Right hindlimb (tissue), 1 donor: ENCODE data around the gene CNST.
"Not testable (repeated sequence)": the region's sequence is repeated elsewhere in the genome, so short reads cannot be mapped to it uniquely, and the experiment has no call there.

Experiments
- DNase-seq: peaks from one replicate; pipeline ENCODE4 v3.0.0-alpha.2; 2018

The CNST gene

GRCh38 chr1:246583448-246584185 lies 17.4 kb downstream of the CNST start:
- DNase-seq = no peak

DNA sequence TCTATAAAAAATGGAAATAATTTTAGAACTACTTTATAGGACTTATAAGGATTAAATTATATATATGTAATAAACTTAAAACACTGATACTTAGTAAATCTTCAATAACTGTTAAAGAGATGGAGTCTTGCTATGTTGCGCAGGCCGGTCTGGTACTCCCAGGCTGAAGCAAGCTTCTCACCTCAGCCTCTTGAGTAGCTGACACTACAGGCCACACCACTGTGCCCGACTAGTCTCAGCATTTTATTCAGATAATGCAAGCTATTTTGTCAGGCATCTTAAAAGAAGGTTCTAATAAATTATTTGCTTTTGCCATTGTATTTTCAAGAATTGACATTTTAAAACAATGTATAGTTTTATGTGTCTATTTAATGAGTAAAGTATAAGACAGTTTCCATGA lies 20.8 kb downstream of the CNST start:
- no peak for DNase-seq

GRCh38 chr1:246587606-246588005 lies 21.4 kb downstream of the CNST start:
- DNase-seq = no peak

DNA sequence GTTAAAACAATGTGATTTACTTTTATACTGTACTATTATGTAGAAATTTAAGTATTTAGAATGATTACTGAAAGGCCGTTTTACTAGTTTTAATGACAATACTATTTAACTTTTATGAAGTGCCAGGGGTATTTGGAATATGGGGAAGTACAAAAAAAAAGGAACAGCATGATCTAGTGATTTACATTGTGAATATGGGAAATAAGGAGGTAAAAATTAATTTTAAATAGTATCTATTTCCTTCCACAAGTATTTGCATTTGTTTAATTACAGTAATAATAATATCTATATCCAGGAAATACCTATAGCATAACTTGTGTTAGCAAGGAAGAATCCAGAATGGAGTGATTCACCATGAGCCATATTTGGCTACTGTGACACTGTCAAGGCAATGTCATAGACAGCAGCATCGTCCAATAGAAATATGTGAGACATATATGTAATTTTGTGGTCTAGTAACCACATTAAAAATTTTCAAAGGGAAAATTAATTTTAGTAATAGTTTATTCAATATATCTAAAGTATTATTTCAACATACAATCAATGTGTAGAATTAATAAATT lies 22.0 kb downstream of the CNST start:
- DNase-seq = no peak

DNA sequence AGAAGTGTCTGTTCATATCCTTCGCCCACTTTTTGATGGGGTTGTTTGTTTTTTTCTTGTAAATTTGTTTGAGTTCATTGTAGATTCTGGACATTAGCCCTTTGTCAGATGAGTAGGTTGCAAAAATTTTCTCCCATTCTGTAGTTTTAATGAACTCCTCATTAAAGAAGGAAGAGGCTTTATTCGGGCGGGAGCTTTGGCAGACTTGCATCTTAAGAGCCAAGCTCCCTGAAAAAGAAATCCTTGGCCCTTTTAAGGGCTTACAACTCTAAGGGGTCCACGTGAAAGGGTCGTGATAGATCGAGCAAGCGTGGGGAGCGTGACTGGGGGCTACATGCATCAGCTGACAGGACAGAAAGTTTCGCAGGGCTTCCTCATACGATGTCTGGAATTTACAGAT lies 23.7 kb downstream of the CNST start:
- DNase-seq = not testable (repeated sequence)

DNA sequence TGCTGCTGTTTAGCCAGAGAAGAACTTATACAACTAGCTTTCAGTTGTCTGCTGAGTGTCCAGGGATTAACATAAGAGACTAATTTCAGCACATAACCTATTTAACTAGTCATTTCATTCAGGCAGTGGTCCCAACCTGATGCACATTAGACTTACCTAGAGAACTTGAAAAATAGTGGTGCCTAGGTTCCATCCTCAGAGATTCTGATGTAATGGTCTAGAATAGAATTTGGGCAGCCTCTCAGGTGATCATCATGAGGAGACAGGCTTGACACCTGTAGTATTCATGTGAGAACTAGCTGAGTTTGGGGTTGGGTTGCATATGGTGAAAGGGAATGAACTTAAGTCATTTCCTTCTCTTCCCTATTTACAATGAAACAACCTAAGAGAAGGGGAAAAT lies 24.8 kb downstream of the CNST start:
- no peak for DNase-seq

DNA sequence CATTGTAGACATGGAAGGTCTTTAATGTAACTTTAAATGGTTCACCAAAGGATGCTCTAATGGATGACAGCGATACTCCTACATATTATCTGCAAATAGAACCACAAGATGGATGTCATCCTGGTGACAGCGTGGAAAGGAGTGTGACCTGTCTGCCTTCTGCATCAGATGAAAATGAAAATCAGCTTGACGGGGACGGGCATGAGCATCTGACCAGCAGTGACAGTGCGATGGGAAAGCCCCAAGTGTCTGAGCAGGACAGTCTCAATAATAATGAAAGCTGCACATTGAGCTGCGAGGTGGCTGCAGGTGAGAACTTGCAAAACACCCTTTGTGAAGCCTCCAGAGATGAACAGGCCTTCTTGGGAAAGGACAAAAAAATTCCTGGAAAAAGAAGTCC lies 25.2 kb downstream of the CNST start:
- DNase-seq = no peak

DNA sequence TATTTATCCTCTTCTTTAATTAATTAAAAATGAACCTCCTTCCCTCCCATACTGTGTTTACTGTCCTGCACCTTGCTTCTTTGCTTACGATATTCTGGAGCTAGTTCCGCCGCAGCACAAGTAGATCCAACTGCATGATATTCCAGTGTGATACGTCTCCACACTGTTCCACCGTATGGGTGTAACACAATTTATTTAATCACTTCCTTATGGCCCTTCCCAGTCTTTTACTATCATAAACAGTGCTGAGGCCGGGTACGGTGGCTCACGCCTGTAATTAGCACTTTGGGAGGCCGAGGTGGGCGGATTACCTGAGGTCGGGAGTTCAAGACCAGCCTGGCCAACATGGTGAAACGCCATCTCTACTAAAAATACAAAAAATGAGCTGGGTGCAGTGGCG lies 25.7 kb downstream of the CNST start:
- no peak for DNase-seq

GRCh38 chr1:246592695-246593094 lies 26.4 kb downstream of the CNST start:
- no peak for DNase-seq

GRCh38 chr1:246595146-246595545 lies 28.9 kb downstream of the CNST start:
- no peak for DNase-seq

GRCh38 chr1:246597340-246597739 lies 31.1 kb downstream of the CNST start:
- peak; percentile 60 for DNase-seq

GRCh38 chr1:246597971-246598370 lies 31.7 kb downstream of the CNST start:
- DNase-seq = no peak

- no peak for DNase-seq
Measured at GRCh38 chr1:246599315-246599714, 33.1 kb downstream of the CNST start.

GRCh38 chr1:246600579-246600978 lies 34.3 kb downstream of the CNST start:
- no peak for DNase-seq

- DNase-seq = no peak
Measured at GRCh38 chr1:246602194-246602593, 35.9 kb downstream of the CNST start.

DNA sequence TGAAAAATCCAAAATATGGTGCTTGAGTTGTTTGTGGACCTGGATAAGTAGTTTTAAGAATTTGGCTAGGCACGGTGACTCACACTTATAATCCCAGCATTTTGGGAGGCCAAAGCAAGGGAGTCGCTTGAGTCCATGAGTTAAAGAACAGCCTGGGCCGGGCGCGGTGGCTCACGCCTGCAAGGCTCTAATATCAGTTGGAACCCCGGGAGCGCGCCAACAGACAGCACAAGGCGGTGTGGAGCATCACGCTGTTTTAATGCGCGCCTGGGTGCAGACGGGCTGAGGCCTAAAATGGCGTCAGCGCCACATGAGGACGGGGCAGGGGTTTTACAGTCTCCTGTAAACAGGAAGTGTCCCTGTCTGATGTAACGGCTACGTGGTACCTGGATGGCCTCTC lies 39.0 kb downstream of the CNST start:
- not testable (repeated sequence) for DNase-seq

DNA sequence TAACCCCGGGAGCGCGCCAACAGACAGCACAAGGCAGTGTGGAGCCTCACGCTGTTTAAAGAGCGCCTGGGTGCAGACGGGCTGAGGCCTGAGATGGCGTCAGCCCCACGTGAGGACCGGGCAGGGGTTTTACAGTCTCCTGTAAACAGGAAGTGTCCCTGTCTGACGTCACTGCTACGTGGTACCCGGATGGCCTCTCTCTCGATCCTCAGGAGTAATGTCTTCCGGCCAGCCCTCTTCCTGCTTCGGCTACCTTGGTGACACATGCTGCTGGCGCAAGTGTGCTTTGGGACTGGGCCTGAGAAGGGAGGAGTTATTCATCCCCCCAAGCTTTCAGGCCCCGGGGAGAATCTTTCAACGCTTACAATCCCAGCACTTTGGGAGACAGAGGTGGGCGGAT lies 41.2 kb downstream of the CNST start:
- DNase-seq = no peak

- peak; percentile 30 for DNase-seq
Measured at GRCh38 chr1:246608616-246609376, 42.5 kb downstream of the CNST start.

DNA sequence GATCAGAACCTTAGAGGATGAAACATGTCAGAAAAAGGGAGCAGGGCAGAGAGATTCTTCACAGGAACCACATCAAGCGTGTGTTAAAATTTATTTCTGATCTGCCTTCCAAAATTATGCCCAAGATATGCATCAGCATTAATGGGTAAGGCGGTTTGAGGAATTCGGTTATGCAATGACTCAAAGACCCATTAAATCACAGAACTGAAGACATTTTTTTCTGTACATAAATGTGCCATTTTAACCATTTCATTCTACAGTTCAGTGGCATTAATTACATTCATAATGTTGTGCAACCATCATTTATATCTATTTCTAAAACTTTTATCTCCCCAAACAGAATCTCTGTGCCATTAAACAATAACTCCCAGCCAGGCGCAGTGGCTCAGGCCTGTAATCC lies 43.4 kb downstream of the CNST start:
- no peak for DNase-seq

- no peak for DNase-seq
Measured at GRCh38 chr1:246613096-246613758, 47.0 kb downstream of the CNST start.

DNA sequence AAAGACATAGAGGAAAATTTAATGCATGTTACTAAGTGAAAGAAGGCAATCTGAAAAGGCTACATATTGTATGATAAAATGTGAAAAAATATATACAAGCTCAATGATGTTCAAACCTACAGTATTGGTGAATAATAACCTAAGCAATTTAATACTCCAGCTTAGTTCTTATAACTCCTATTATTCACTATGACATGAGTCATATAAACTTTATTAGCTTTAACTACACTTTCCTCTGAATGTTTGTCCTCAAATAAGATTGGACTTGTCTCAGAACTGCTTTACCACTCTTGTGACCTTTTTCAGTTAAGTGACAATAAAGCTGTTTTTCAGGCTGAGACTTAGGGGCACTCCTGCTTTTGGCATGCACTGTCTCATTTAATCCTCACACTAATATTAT lies 50.9 kb downstream of the CNST start:
- DNase-seq = no peak

DNA sequence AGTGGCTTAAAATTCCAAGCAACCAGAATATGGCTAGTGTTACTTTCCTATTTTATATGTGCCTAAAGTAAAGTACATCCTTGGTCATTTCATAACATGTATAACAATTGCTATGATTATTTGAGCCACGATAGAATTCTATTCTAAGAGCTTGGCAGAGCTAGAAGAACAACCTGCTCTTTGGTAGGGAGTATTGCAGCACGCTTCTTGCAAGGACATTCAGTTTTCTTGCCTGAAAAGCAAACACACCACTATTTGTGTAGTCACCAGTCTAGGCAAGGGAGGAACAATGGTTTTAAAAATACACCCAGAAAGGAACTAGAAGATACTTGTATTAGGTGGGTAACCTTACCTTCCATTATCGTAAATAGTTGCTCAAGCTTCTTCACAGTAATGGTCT lies 51.5 kb downstream of the CNST start:
- DNase-seq = no peak

- DNase-seq = no peak
Measured at GRCh38 chr1:246618240-246618808, 52.1 kb downstream of the CNST start.
